Stimulated activated CD4-positive, alpha-beta T cell treated with anti-CD3 and anti-CD28 coated beads, Interleukin-2, amount 100 ng/mL, for 48 hours (primary cell): ENCODE data around the gene ZSWIM5.
"Not testable (repeated sequence)": the region's sequence is repeated elsewhere in the genome, so short reads cannot be mapped to it uniquely, and the experiment has no call there.

Experiments used
- DNase-seq, 2 donors: peaks; one replicate each; pipeline ENCODE4 v3.0.0-alpha.2; 2020

ZSWIM5 gene

GRCh38 chr1:45135316-45135715 is 71.1 kb downstream of the ZSWIM5 start:
- DNase-seq: no peak

GRCh38 chr1:45134461-45134873 is 71.9 kb downstream of the ZSWIM5 start:
- no peak for DNase-seq

GRCh38 chr1:45132719-45133118 is 73.7 kb downstream of the ZSWIM5 start:
- not testable (repeated sequence) for DNase-seq

- DNase-seq: no peak
Observed at GRCh38 chr1:45123358-45123757, 83.0 kb downstream of the ZSWIM5 start.

- no peak for DNase-seq
Observed at GRCh38 chr1:45122724-45123123, 83.7 kb downstream of the ZSWIM5 start.

GRCh38 chr1:45117766-45118165 is 88.6 kb downstream of the ZSWIM5 start:
- DNase-seq: no peak

GRCh38 chr1:45116820-45117219 is 89.6 kb downstream of the ZSWIM5 start:
- no peak for DNase-seq

- DNase-seq: no peak
Observed at GRCh38 chr1:45116340-45116739, 90.1 kb downstream of the ZSWIM5 start.

- DNase-seq: not testable (repeated sequence)
Observed at GRCh38 chr1:45115198-45115597, 91.2 kb downstream of the ZSWIM5 start.

- DNase-seq: no peak
Observed at GRCh38 chr1:45112661-45113060, 93.7 kb downstream of the ZSWIM5 start.

GRCh38 chr1:45111239-45111638 is 95.2 kb downstream of the ZSWIM5 start:
- DNase-seq: no peak

GRCh38 chr1:45107782-45108181 is 98.6 kb downstream of the ZSWIM5 start:
- no peak for DNase-seq

GRCh38 chr1:45106864-45107263 is 99.5 kb downstream of the ZSWIM5 start:
- not testable (repeated sequence) for DNase-seq

- DNase-seq: not testable (repeated sequence)
Observed at GRCh38 chr1:45106156-45106545, 100.3 kb downstream of the ZSWIM5 start.

GRCh38 chr1:45105486-45106155 is 100.8 kb downstream of the ZSWIM5 start:
- not testable (repeated sequence) for DNase-seq

GRCh38 chr1:45103534-45103933 is 102.9 kb downstream of the ZSWIM5 start:
- DNase-seq: no peak

GRCh38 chr1:45101947-45102346 is 104.5 kb downstream of the ZSWIM5 start:
- no peak for DNase-seq

- not testable (repeated sequence) for DNase-seq
Observed at GRCh38 chr1:45101528-45101927, 104.9 kb downstream of the ZSWIM5 start.

- DNase-seq: no peak
Observed at GRCh38 chr1:45097944-45098343, 108.5 kb downstream of the ZSWIM5 start.

- no peak for DNase-seq
Observed at GRCh38 chr1:45097079-45097478, 109.3 kb downstream of the ZSWIM5 start.

GRCh38 chr1:45095450-45095849 is 111.0 kb downstream of the ZSWIM5 start:
- no peak for DNase-seq

- DNase-seq: not testable (repeated sequence)
Observed at GRCh38 chr1:45094371-45094770, 112.0 kb downstream of the ZSWIM5 start.

- DNase-seq: no peak
Observed at GRCh38 chr1:45093334-45093733, 113.1 kb downstream of the ZSWIM5 start.

GRCh38 chr1:45089711-45090110 is 116.7 kb downstream of the ZSWIM5 start:
- DNase-seq: no peak

- no peak for DNase-seq
Observed at GRCh38 chr1:45084562-45084961, 121.8 kb downstream of the ZSWIM5 start.
